ENCODE data around the gene GRK2. TPM values are rescaled to one million over a fixed set of nuclear protein-coding genes. Genes with fewer than 3 reads are reported as not detected.

Gene GRK2
- total and polyA plus RNA-seq, 2 of the 8 experiments (the other 6 are each of a cell fraction or from before 2014, with no cell fraction given): 47.3 to 49.7 TPM

DNA sequence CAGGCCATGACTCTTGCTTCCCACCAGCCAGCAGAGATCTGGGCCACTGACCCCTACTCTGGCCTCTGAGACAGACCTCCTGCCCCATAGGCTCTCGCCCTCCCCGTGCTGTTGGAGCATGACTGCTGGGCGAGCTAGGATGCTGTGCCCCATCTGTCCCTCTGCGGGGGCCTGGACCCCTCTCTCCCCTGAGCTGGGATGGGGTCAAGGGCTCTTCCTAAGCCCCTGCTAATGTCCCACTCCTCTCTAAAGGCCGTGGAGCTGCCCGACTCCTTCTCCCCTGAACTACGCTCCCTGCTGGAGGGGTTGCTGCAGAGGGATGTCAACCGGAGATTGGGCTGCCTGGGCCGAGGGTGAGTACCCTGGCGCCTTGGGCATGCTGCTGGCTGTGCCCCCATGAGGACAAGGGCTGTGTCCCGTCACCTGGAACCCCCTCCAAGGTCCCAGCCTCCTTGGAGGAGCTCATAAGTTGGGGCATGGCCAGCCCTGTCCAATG is 16.7 kb downstream of the GRK2 start (continued):
- TF ChIP-seq CBX8 (IDR thresholded peaks at IDR 0.05; ENCODE audit: borderline replicate concordance, low read depth, low read length): no peak

Measured in H1 (cell line).